ENCODE measurements around the gene RASGRP4. TPM values are rescaled to one million over a fixed set of nuclear protein-coding genes. Genes with fewer than 3 reads are reported as not detected.
"Not testable (repeated sequence)": the region's sequence is repeated elsewhere in the genome, so short reads cannot be mapped to it uniquely, and the experiment has no call there.

RASGRP4 gene
- total RNA-seq, 4 donors from 2014 or later, result 0.91 to 2.3 (median 1.6) TPM

DNA sequence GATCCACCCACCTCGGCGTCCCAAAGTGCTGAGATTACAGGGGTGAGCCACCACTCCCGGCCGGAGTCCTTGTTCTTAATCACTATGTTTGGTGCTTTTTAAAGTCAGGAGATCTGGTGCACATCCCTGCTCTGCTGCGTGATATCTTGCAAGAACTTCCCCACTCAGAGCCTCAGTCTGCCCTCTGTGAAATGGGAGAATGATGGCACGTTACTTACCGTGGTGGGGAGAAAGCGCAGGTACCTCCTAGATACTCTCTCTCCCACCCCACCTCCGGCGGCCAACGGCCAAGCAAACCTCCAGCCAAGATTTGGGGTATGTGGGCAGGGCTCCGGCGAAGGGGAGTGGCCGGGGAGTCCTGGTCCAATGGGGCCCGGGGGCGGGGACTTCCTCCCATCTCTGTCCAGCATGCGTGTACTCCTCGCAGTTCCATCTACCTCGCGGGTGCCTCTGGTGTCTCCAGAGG is 7.3 kb upstream of the RASGRP4 start, which contains the start of gene RYR1:
Gene RYR1 (plus strand): TSS at position 424 of the 466 bp plus-strand sequence. CDS start 139 bp downstream, outside the sequence.
- TF ChIP-seq POLR2AphosphoS5 (IDR thresholded peaks at IDR 0.05) (no peak), EP300 (IDR thresholded peaks at IDR 0.05) (no peak), POLR2A (IDR thresholded peaks at IDR 0.05) (no peak)
- TF ChIP-seq, protein P1, sequence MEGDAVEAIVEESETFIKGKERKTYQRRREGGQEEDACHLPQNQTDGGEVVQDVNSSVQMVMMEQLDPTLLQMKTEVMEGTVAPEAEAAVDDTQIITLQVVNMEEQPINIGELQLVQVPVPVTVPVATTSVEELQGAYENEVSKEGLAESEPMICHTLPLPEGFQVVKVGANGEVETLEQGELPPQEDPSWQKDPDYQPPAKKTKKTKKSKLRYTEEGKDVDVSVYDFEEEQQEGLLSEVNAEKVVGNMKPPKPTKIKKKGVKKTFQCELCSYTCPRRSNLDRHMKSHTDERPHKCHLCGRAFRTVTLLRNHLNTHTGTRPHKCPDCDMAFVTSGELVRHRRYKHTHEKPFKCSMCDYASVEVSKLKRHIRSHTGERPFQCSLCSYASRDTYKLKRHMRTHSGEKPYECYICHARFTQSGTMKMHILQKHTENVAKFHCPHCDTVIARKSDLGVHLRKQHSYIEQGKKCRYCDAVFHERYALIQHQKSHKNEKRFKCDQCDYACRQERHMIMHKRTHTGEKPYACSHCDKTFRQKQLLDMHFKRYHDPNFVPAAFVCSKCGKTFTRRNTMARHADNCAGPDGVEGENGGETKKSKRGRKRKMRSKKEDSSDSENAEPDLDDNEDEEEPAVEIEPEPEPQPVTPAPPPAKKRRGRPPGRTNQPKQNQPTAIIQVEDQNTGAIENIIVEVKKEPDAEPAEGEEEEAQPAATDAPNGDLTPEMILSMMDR (IDR thresholded peaks at IDR 0.05), result no peak
- WGBS, result 30% methylated on average over 5 of the region's 20 CpGs
- H3K27me3 ChIP-seq, result peaks cover 37% of the 10 kb centered on the region

DNA sequence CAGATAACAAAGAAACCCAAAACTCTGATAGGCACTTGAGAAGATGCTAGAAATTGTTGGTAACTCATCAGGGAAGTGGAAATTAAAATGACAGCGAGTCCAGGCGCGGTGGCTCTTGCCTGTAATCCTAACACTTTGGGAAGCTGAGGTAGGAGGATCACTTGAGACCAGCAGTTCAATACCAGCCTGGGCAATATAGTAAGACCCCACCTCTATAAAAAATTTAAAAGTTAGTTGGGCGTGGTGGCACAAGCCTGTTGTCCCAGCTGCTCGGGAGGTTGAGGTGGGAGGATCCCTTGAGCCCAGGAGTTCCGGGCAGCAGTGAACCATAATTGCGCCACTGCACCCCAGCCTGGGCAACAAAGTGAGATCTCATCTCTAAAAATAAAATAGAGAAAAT is 4.9 kb upstream of the RASGRP4 start:
- WGBS, result 74% methylated on average over 7 of the region's 7 CpGs
- H3K27me3 ChIP-seq, result peaks cover 35% of the 10 kb centered on the region

More for the DNA sequence above, 7.3 kb upstream of the RASGRP4 start, which contains the start of gene RYR1:
- Histone ChIP-seq H3K4me3 (peak within 1 kb of the TSS; percentile 16), H3K9me3 (no peaks in the 10 kb centered on the region), H3K4me1 (peaks cover 3% of the 10 kb centered on the region), H3K36me3 (no peaks in the 10 kb centered on the region), H3K27ac (no peak within 1 kb of the TSS)
- no peak for DNase-seq (ENCODE audit: low spot score in 2 of 2)

DNA sequence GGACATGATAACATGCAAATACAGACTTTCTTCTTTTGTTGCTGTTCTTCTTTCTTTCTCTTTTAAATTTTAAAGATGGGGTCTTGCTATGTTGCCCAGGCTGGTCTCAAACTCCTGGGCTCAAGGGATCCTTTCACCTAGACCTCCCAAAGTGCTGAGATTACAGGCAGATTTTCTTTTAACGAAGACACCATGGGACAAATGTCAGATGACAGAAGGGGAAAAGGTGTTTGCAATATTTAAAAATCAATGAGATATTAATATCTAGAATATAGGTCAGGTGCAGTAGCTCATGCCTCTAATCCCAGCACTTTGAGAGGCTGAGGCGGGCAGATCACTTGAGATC is 3.8 kb upstream of the RASGRP4 start:
- H3K36me3 ChIP-seq, result no peaks in the 10 kb centered on the region
- peaks cover 3% of the 10 kb centered on the region for H3K4me1 ChIP-seq
- no peak overlapping the region for H3K27ac ChIP-seq
- H3K9me3 ChIP-seq, result no peaks in the 10 kb centered on the region
- DNase-seq (ENCODE audit: low spot score in 2 of 2), result no peak
- 93% methylated on average over 2 of the region's 2 CpGs for WGBS
- TF ChIP-seq, protein P1 (IDR thresholded peaks at IDR 0.05), result no peak
- TF ChIP-seq POLR2AphosphoS5 (IDR thresholded peaks at IDR 0.05), result no peak
- no peak for TF ChIP-seq EP300 (IDR thresholded peaks at IDR 0.05)
- no peak for TF ChIP-seq POLR2A (IDR thresholded peaks at IDR 0.05)
- peaks cover 34% of the 10 kb centered on the region for H3K27me3 ChIP-seq
- H3K4me3 ChIP-seq, result no peak overlapping the region

More for the DNA sequence above, 4.9 kb upstream of the RASGRP4 start:
- Histone ChIP-seq H3K27ac (no peak overlapping the region), H3K36me3 (no peaks in the 10 kb centered on the region), H3K4me3 (no peak overlapping the region), H3K9me3 (no peaks in the 10 kb centered on the region), H3K4me1 (peaks cover 3% of the 10 kb centered on the region)
- DNase-seq (ENCODE audit: low spot score in 2 of 2), result no peak
- TF ChIP-seq POLR2AphosphoS5 (IDR thresholded peaks at IDR 0.05), result no peak

DNA sequence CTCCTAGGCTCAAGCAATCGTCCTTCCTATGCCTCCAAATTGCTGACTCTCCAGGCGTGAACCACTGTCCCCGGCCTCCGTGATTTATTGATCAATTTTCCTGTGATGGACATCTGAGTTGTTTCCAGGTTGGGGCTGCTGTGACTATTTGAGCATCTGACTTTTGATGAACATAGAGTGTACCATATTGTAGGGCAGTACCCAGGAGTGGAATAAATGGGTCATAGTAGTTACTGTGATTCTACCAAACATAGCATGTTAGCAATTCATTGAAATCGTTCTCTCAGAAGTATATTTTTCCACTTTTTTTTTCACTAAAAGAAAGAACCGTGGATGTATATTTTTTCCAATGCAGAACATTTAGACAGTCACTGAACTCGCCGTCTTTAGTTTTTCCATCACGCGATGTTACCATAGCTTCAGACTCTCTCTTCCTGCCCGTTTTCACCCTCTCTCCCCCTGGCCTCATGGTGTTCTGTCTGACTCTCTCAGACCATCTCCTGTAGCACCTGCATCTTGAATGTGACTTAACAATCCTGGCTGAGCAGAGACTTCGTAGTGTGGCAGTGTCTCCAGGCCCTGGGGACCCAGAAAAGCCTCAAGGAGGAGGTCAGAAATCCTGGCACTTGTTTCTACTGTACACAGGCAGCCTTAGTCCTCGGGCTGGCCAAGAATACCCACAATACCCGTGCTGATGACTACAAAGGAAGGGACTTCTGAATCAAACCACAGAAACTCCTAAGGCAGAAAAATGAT is 3.2 kb upstream of the RASGRP4 start:
- TF ChIP-seq, protein P1 (IDR thresholded peaks at IDR 0.05), result no peak
- TF ChIP-seq EP300 (IDR thresholded peaks at IDR 0.05), result no peak
- no peak for TF ChIP-seq POLR2AphosphoS5 (IDR thresholded peaks at IDR 0.05)
- TF ChIP-seq POLR2A (IDR thresholded peaks at IDR 0.05), result no peak
- Histone ChIP-seq H3K36me3 (no peaks in the 10 kb centered on the region), H3K9me3 (no peaks in the 10 kb centered on the region), H3K4me3 (no peak overlapping the region), H3K27ac (no peak overlapping the region), H3K27me3 (peaks cover 28% of the 10 kb centered on the region), H3K4me1 (peaks cover 3% of the 10 kb centered on the region)
- WGBS, result 51% methylated on average over 14 of the region's 14 CpGs
- DNase-seq (ENCODE audit: low spot score in 2 of 2), result no peak

DNA sequence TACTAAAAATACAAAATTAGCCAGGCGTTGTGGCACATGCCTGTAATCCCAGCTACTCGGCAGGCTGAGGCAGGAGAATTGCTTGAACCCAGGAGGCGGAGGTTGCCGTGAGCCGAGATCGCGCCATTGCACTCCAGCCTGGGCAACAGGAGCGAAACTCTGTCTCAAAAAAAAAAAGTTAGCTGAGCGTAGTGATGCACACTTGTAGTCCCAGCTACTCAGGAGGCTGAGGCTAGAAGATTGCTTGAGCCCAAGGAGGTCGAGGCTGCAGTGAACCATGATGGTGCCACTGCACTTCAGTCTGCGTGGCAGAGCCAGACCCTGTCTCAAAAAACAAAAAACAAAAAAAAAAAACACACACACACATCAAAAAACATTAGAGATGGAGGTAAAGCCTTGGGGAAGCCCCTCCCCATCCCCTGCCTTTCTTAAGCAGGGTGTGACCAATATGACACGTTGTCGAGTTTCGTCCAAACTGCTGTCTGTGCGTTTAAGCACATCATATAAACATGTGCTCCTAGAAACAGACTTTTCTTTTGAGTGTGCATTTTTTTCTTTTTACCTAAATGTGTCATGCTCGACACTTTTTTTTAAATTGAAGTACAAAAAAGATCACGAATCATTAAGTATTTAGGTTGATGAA is 1.1 kb upstream of the RASGRP4 start:
- H3K4me1 ChIP-seq; H3K9me3 ChIP-seq; H3K27ac ChIP-seq; H3K36me3 ChIP-seq; DNase-seq (ENCODE audit: low spot score in 2 of 2); H3K4me3 ChIP-seq: not testable (repeated sequence)
- peaks cover 14% of the 10 kb centered on the region for H3K27me3 ChIP-seq
- 64% methylated on average over 16 of the region's 17 CpGs for WGBS

DNA sequence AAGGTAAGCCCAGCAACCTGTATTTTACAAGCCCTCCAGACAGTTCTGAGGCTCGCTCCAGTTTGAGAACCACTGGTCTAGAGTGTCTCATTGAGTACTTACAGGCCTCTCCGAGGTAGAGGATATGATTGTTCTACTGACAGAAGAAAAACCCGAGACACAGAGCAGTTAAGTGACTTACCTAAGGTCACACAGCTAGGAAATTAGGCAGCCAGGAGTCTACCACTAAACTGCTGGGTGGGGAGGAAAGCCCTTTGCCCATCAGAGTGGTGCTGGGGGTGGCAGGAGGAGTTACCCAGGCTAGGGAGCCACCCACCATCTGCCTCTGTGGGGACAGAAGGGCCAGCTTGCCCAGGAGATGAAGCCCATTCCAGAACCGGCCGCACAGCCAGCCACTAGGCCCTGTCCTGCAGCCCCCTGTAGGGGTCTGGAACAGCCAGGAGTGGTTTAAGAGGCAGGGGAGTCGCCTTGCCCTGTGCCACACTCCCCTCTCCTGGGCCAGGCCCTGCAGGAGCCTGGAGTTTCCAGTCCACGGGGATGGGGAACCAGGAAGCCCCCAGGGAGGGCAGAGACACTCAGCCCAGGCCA is 703 bp downstream of the RASGRP4 start:
- TF ChIP-seq EP300 (IDR thresholded peaks at IDR 0.05), result no peak
- TF ChIP-seq POLR2AphosphoS5 (IDR thresholded peaks at IDR 0.05), result no peak
- TF ChIP-seq, protein P1 (IDR thresholded peaks at IDR 0.05), result no peak
- TF ChIP-seq POLR2A (IDR thresholded peaks at IDR 0.05), result no peak
- no peaks in the 10 kb centered on the region for H3K4me1 ChIP-seq
- H3K27ac ChIP-seq, result no peak overlapping the region
- H3K9me3 ChIP-seq, result no peaks in the 10 kb centered on the region
- DNase-seq (ENCODE audit: low spot score in 2 of 2), result no peak
- H3K4me3 ChIP-seq, result peak overlapping the region; percentile 40
- H3K36me3 ChIP-seq, result no peaks in the 10 kb centered on the region
- 59% methylated on average over 6 of the region's 7 CpGs for WGBS
- peaks cover 14% of the 10 kb centered on the region for H3K27me3 ChIP-seq

Measured in suprapubic skin (tissue), 4 donors.